ENCODE measurements around the gene IZUMO4.

DNA sequence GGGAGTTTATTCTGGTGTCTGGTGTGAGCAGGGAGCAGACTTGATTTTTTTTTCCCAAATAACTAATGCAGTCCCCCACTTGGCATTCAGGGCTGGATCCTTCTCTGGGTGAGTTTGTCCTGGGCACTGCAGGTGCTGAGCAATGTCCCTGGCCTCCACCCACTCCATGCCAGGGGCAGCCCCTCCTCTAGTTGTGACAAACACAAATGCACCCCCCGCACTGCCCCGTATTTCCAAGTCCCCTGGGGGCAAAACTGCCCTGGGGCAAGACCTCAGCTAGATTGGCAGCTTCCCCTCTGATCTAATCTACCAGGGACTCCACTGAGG lies 7.0 kb upstream of the IZUMO4 start:
- TF ChIP-seq, protein P1, sequence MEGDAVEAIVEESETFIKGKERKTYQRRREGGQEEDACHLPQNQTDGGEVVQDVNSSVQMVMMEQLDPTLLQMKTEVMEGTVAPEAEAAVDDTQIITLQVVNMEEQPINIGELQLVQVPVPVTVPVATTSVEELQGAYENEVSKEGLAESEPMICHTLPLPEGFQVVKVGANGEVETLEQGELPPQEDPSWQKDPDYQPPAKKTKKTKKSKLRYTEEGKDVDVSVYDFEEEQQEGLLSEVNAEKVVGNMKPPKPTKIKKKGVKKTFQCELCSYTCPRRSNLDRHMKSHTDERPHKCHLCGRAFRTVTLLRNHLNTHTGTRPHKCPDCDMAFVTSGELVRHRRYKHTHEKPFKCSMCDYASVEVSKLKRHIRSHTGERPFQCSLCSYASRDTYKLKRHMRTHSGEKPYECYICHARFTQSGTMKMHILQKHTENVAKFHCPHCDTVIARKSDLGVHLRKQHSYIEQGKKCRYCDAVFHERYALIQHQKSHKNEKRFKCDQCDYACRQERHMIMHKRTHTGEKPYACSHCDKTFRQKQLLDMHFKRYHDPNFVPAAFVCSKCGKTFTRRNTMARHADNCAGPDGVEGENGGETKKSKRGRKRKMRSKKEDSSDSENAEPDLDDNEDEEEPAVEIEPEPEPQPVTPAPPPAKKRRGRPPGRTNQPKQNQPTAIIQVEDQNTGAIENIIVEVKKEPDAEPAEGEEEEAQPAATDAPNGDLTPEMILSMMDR (IDR thresholded peaks at IDR 0.05), result no peak
- no peak for TF ChIP-seq POLR2A (IDR thresholded peaks at IDR 0.05)
